Erythroblast (primary cell): ENCODE measurements around the gene ABHD15.

Experiments
- DNase-seq, 2 experiments: peaks; one replicate each; lab custom pipeline; 2025; lab: John Stamatoyannopoulos, UW
- GATA1 ChIP-seq: IDR thresholded peaks from 2 replicates; pipeline ENCODE4 v1.6.1; 2011; ENCODE audit warnings: low read depth, mild to moderate bottlenecking, control low read depth, low read length, moderate library complexity
- POLR2A ChIP-seq: IDR thresholded peaks from 2 replicates; pipeline ENCODE4 v1.6.1; 2011; ENCODE audit warnings: mild to moderate bottlenecking, low read length

Gene ABHD15, protein sequence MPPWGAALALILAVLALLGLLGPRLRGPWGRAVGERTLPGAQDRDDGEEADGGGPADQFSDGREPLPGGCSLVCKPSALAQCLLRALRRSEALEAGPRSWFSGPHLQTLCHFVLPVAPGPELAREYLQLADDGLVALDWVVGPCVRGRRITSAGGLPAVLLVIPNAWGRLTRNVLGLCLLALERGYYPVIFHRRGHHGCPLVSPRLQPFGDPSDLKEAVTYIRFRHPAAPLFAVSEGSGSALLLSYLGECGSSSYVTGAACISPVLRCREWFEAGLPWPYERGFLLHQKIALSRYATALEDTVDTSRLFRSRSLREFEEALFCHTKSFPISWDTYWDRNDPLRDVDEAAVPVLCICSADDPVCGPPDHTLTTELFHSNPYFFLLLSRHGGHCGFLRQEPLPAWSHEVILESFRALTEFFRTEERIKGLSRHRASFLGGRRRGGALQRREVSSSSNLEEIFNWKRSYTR

DNA sequence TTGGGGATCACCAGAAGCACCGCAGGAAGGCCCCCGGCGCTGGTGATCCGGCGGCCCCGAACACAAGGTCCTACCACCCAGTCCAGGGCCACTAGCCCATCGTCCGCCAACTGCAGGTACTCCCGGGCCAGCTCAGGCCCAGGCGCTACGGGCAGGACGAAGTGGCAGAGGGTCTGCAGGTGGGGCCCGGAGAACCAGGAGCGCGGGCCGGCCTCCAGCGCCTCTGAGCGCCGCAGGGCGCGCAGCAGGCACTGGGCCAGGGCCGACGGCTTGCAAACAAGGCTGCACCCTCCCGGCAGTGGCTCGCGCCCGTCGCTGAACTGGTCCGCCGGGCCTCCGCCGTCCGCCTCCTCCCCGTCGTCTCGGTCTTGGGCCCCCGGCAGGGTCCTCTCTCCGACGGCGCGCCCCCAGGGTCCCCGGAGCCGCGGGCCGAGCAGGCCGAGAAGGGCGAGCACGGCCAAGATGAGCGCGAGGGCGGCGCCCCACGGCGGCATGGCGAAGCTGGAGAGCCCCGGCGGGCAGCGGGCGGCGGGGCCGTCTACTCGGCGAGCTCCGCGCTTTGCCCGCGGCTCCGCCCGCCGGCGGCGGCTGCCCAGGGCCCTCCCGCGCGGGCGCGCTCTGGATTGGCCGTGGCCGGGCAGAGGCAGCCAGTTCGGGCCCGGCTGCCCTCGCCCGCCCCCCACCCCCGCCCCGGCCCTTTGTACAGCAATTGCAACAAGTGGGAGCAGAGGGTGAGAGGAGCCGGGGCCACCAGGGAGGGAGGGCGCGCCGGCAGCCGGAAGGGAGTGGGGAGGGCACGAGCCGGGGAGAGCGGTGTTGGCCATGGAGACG lies at the start of gene ABHD15:
ABHD15 (minus strand) TSS at position 565 of the 831 bp plus-strand sequence; CDS start at position 494, 71 bp downstream.
- TF ChIP-seq GATA1 = no peak
- no peak for TF ChIP-seq POLR2A
- peak; percentile 71 to 74 for DNase-seq

DNA sequence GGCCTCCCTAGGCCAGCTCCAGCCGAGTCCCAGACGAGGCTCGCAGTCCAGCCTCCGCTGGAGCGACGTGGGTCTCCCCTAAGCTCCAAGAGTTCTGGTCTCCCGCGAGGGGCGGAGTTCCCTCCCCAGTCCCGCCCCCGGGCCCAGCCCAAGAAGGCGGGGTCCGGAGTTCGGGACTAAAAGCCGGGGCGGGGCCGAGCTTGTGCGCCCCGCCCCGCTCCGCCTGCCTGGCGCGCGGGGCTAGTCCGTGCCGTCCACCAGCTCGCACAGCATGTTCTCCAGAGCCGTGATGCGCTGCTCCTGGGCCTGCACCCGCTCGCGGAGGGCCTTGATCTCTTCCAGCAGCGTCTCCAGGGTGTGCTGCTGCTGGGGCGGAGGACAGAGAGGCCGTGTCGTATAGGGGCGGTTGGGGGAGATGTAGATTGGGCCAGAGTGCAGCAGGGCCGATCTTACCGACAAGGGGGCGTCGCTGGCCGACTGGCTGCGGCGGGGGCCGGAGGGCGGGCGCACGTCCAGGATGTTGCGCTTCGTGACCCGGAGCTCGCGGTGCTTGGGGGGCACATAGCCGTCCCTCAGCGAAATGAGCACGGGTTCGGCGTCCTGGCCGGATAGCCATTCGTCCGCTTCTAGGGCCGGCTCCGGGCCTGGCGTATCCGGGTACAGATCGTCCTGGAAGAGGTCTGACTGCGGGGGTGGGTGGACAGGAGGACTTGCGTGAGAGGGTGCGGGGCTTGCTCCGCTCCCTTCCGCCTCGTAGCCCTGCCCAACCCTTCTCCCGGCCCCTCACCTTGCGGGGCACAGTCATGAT lies 48.9 kb upstream of the ABHD15 start:
- no peak for TF ChIP-seq POLR2A
- peak; percentile 86 to 91 for DNase-seq

DNA sequence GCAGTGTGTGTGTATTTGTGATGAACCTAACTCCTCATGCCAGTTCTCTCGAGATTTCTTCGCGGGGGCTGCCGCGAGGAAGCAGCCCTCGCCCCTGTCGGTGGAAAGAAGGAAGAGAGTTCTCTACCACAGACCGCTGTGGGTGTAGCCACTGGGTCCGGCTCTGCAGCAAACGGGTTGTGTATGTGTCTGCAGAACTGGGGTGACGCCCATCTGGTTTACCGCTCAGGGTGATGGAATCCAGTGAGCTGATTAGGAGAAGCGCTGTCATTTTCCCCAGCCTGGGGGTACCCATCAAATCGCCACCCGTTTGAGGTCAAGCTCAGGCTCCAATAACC lies 48.2 kb upstream of the ABHD15 start:
- DNase-seq = peak; percentile 67 to 68
- TF ChIP-seq POLR2A = no peak
- TF ChIP-seq GATA1 = no peak

DNA sequence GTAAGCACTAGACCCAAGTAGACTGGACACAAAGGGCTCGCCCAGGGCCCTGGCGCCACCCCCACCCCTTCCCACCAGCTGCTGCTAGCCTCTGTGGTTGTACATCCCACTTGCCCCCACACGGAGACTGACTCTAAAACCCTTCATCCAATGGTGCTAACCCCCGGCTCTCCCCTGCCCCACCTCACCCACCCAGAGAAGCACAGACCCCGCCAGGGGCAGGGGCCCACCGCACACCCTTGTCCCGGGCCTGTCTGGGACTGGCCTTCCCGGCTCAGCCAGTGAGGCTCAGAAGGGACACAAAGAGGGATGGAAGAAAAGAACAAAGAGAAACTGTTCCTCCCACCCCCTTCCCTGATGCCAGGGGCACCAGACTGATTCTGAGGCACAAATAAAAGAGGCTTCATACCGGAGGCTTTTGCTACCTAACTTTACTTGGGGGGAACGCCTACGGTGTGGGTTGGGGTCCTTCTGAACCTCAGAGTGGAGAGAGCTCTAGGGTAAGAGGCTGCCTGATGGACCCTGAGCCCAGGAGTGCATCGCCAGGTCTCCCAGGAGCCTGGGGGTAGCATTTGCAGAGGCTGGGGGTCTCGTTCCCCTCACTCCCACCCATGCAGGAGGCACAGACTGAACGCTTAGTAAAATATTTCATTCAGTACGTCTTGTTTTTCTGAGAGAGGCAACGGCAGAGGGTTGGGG lies 47.7 kb upstream of the ABHD15 start:
- no peak for TF ChIP-seq POLR2A
- no peak for TF ChIP-seq GATA1
- DNase-seq = no peak

DNA sequence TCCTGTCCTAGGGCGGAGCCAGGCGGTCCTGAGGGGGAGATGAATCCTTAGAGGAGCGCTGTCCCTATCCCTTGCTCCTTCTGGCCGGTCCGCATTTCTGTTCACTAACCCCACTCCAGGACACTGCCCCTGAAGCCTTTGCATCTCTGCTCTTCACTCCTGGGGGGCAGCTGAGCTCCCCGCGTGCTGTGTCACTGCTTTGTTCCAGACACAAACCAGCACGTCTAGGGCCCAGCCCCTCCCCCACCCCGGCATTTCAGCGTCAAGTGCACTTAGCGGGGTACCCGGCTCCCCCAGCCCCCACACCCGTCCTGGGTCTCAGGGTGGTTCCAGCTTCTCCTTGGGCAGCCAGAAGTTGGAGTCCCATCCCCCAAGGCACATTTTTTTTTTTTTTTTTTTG lies 47.0 kb upstream of the ABHD15 start:
- no peak for TF ChIP-seq POLR2A
- TF ChIP-seq GATA1 = no peak
- DNase-seq = no peak

DNA sequence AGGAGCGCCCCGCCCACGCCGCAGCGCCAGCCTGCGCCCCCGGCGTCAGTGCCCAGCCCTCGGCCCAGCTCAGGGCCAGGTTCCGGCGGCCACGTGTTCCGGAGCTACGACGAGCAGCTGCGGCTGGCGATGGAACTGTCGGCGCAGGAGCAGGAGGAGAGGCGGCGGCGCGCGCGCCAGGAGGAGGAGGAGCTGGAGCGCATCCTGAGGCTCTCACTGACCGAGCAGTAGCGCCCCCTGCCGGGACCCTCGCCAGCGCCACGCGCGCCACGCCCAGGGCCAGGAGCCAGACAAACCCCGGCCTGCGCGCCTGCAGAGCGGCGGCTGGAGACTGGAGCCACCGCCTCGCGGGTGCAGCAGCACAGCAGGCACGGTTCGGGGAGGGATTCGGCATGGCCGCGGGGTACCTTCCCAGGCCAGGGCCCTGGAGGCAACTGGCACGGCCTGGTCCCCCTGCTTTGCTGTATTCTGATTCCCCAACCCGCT lies 46.6 kb upstream of the ABHD15 start:
- DNase-seq = peak; percentile 89 to 93

DNA sequence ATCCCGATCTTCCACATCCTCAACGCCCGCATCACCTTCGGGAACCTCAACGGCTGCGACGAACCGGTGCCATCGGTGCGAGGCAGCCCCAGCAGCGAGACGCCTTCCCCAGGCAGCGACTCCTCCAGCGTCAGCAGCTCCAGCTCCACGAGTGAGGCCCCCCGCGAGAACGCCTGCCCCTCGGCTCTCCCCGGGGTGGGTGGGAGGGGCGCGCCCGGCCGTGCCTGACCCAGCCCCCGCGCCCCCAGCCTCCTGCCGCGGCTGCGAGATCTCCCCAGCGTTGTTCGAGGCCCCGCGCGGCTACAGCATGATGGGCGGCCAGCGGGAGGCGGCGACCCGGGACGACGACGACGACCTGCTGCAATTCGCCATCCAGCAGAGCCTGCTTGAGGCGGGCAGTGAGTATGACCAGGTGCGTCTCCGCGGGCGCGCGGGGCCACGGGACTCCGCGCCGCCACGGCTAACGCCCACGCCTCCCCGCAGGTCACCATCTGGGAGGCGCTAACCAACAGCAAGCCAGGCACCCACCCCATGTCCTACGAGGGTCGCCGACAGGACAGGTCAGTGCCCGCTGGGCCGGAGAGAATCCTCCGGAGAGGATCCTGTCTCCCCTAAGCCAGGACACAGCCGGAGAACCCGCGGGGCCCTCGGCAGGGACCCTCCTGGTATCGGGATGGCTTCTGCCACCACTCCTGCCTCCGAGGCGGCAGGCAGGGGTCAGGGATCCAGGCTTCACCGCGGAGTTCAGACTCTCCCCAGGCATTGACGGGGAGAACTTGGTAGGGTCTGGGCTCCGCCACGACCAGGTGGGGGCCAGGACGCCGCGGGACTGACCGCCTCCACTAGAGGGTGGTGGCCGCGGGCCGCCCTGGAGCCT lies 45.8 kb upstream of the ABHD15 start:
- DNase-seq = no peak
- TF ChIP-seq GATA1 (no peak), POLR2A (no peak)

More for the DNA sequence above, 46.6 kb upstream of the ABHD15 start:
- TF ChIP-seq GATA1 (no peak), POLR2A (no peak)

DNA sequence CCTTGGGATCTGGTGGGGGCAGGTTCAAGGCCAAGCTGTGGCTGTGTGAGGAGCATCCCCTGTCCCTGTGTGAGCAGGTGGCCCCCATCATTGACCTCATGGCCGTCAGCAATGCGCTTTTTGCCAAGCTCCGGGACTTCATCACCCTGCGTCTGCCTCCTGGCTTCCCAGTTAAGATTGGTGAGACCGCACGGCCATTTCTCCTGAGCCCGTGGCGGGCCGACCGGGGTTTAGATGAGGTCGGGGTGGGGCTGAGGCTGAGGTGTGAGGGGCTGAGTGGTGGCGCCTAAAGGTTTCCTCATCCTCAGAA lies 45.2 kb upstream of the ABHD15 start:
- no peak for DNase-seq
- no peak for TF ChIP-seq GATA1

DNA sequence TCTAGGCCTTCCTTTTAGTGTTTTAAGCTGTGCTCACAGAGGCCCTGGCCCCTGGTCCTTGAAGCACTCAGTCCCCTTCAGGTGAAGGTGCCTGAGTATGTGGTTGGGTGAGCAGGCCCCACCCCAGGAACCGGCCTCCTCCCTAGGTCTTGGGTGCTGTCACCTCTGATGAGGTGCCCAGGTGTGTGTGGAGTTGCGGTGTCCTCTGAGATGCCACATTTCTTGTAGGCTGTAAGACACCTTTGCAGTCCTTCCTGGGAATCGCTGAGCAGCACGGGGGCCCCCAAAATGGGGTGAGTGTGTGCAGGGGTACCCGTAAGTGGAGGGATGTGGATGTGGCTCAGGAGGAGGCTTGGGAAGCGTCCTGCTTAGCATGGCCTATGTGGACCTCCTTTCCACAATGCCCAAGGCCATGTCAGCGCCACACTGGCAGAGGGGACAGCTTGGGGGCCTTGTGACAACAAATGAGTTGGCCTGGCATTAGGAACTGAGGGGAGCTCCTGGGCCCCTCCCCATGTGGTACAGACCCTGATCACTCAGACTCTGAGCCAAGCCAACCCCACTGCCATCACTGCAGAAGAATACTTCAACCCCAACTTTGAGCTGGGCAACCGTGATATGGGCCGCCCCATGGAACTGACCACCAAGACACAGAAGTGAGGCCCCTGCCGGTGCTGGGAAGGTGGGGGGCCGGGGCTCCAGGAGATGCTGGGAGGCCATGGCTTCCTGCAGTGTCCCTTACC lies 44.7 kb upstream of the ABHD15 start:
- no peak for DNase-seq
- no peak for TF ChIP-seq GATA1
- no peak for TF ChIP-seq POLR2A

DNA sequence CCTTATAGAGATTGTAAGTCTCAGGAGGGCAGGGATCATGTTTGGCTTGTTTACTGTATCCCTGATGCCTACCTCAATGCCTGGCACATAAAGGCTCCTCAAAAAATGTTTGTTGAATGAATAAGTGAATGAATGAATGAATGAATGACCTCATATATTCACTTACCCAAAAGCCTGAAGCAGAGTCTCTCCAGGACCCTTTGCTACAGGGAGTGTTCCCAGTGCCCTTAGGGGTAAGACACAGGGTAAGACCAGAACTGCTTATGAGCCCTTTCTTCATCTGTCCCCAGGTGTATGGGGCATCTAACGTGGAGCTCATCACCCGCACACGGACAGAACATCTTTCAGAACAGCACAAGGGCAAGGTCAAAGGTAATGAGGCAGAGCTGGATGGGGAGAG lies 43.6 kb upstream of the ABHD15 start:
- no peak for TF ChIP-seq POLR2A
- no peak for TF ChIP-seq GATA1
- DNase-seq = no peak

DNA sequence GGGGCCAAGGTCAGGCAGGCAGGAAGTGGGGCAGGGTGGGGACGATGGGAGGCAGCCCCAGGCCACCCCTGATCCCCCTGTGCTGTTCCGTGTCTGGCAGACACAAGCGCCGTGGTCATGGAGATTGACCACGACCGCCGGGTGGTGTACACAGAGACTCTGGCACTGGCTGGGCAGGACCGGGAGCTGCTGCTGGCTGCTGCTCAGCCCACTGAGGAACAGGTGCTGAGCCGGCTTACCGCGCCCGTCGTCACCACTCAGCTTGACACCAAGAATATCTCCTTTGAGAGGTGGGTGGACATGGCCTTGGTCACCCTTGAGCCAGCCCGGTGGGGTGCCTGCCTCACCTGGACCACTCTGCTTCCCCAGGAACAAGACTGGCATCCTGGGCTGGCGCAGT lies 42.1 kb upstream of the ABHD15 start:
- TF ChIP-seq POLR2A (no peak), GATA1 (no peak)
- no peak for DNase-seq

DNA sequence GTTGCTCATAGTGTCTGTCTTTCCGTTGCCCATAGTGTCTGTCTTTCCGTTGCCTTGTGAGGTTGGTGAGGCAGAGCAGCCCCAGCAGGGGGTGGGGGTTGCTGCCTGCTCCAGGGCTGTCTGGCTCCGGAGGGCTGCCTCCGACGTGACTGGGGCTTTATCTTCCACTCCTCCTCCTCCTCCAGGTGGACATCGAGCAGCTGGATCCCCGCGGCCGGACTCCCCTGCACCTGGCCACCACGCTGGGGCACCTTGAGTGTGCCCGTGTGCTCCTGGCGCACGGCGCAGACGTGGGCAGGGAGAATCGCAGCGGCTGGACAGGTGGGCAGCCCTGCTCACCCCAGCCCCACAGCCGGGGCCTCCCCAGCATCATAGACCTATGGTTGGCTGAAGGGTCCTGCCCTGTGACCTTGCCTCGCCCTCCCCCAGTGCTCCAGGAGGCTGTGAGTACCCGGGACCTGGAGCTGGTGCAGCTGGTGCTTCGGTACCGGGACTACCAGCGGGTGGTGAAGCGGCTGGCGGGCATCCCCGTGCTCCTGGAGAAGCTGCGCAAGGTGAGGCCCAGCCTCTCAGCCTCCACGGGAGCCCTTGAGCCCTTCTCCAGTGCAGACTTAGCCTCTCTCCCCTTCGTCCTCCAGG lies 40.8 kb upstream of the ABHD15 start:
- TF ChIP-seq GATA1 (no peak), POLR2A (no peak)
- no peak for DNase-seq
